ENCODE results near the gene PDLIM5.
A peak's percentile ranks its signal among the peaks of the same experiment; 100 is the strongest.

The PDLIM5 gene

DNA sequence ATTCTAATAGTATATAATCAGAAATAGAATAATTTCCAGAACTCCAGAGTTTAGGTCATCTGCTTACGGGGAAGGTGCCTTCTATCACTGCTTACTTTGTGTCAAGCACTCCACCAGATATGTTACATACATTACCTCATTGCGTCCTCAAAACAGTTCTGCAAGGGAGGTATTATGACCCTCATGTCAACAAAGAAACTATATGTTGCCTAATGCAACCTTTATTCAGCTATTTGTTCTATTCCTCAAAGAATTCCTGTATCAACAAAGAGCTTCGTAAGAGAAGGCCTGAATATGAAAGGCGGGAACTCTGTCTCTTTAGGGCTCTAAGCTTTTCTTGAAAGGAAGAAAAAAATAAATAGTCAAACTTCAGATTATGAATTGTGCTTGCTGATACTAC, 114.7 kb downstream of the PDLIM5 start:
- DNase-seq: no peak

DNA sequence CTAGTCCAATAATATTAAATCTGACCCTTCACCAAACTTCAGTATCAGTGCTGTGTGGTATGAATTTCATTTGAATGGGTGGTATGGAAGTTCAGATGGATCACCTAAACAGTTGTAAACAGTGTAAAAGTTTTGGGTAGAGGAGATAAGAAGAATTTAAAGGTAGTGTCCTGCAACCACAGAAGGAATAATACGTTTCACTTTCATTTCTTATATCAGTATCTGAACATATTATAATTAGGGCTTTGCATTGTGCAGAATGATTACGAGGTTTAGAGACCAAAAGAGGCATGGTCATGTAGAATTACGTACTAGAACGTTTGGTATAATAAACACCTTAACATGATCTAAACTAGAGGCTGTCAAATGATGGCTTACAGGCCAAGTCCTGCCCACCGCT, 116.1 kb downstream of the PDLIM5 start:
- DNase-seq: no peak

DNA sequence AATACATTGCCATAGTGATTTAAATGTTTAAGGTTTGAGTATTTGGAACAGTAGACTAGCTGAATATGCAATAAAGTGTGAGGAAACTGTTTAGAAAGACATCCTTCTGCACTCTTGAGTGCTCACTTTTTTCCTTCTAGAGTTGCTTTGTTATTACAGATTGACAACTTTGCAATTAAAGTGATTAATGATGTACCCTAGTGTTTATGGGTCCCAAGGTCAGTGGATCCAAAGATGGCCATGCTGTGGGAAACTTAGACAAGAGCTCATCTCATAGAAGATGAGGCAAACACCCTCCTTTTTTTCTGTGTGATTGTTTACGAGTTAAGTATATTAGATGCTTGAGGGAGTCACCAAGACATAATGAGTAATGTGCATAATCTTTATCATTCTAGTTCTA, 118.8 kb downstream of the PDLIM5 start:
- DNase-seq: no peak

DNA sequence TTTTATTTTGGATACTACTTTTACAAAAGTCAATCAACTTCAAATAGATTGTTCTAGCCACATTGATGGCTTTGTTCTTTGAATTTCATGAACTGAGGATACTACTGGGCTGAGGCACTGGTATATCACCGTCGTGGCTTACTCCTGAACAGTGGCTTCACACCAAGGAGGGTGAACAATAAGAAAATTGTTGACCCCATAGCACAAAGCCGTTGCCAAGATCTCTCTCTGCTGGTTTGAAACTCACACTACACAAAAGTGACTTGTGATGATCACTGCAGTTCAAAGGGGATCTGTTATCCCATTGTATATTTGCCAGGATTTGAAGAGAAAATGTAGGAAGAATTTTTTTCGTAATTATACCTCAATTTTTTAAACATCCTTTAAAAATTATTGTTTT, 119.6 kb downstream of the PDLIM5 start:
- no peak for DNase-seq

DNA sequence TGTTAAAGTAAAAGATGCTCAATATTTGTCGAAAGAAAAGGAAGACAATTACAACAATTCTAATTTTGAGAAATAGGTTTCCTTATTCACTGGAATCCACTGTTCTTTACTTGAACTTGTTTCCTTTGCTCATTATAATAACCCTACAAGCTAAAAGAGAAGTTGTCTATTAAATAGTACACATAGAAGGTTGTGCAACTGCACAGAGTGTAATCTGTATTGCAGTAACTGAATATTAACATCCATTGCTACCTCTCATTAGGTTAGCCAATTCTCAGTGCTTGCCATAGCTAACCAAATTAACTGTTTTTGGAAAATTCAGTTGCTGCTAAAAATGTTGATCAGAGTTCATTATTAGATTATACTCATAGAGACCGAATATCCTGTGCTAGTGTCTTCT, 120.0 kb downstream of the PDLIM5 start:
- no peak for DNase-seq

DNA sequence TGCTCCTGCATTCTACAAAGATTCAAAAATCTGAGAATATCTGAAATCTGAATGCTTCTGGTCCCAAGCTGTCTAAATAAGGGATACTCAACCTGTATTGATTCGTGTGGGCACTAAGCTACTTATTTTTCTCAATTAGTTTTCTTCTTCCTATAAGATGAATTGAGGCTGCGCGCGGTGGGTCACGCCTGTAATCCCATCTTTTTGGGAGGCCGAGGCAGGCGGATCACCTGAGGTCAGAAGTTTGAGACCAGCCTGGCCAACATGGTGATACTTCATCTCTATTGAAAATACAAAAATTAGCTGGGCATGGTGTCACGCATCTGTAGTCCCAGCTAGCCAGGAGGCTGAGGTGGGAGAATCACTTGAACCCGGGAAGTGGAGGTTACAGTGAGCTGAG, 122.3 kb downstream of the PDLIM5 start:
- DNase-seq: no peak

DNA sequence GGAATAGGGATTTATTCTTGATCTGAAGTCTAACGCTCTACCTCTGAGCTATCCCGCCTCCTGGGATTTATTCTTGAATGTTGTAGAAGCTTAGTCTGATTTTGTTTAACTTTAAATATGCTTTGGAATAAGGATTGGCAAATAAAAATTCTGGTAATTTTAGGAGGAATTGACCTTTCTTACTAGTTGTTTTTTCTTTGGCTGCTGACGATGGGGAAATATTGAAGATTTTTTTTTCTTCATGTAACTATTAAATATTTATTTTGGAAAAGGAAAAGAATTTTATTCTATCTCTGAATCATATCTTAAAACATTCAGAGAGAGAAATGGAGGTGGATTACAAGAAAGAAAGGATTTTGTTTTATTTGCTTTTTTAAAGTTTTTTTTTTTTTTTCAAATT, 122.9 kb downstream of the PDLIM5 start:
- DNase-seq: no peak

DNA sequence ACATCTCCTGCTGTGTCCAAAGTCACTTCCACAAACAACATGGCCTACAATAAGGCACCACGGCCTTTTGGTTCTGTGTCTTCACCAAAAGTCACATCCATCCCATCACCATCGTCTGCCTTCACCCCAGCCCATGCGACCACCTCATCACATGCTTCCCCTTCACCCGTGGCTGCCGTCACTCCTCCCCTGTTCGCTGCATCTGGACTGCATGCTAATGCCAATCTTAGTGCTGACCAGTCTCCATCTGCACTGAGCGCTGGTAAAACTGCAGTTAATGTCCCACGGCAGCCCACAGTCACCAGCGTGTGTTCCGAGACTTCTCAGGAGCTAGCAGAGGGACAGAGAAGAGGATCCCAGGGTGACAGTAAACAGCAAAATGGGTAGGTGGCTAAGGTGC, 123.9 kb downstream of the PDLIM5 start:
- DNase-seq: no peak

DNA sequence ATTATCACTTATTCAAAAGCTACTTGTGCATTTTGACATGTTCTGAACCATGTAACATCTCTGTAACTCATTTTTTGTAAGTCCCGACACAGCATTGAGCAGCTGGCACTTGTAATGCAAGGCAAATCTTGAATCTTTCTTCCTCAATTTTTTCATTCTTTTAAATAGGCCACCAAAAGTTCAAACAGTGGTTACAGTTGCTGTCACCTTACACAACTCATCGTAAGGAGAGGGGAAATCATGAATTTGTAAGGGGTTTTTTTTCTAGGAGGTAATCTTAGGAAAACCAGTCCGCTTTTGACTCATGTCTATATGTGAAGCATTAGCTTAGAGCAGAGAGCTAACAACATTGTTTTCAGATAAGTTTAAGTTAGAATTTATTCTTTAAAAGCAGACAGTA, 124.5 kb downstream of the PDLIM5 start:
- DNase-seq: no peak

DNA sequence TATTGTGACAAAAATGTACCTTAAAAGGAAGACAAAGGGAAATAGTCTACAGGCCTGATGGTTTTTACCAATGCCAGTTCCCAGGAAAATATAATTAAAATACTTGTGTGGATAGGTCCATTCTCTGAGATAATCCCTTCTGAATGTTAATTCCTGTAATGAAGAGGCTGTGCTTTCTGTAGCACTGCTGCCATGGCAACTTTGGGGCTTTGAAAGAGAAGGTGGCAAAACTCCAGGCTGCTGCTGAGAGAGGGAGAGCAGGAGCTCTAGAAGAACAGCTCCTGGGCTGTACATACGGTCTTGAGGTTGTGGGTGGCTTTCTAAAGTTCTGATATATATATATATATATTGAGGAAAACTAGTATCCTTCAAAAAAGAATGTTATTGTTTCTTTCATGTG, 125.4 kb downstream of the PDLIM5 start:
- no peak for DNase-seq

DNA sequence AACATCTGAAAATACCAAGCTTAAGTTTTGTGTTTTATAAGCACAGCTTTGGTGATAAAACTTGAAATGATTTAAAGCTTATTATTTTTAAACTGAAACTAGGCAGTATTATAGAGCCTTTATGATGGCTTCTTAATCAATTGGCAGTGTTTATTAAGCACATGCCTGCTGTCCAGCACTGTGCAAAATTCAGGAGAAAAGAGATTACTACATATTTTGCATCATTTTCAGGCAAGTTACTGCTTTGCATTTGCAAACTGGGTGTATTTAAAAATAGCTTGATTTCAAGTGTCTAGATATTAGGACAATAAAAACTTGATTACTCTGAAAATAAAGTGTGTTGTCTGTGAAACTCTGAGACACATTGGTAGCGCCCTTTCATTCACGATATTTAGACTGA, 126.5 kb downstream of the PDLIM5 start:
- no peak for DNase-seq

DNA sequence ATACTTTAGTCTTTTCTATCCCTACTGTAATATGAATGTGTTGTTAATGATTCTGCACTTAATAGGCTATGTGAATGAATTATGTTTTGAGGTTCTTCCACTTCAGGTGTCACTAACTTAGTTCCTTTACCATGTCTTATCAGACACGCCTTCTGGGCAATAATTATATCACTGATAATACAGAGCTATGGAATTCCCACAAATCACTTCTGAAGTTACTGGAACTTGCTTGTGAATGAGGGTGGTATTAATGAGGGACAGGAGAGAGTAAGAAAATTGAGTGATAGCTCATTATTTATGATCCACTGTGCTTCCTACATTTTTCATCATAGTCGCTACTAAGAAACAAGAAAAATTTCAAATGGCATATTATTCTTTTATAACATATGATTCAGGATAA, 130.0 kb downstream of the PDLIM5 start:
- no peak for DNase-seq

DNA sequence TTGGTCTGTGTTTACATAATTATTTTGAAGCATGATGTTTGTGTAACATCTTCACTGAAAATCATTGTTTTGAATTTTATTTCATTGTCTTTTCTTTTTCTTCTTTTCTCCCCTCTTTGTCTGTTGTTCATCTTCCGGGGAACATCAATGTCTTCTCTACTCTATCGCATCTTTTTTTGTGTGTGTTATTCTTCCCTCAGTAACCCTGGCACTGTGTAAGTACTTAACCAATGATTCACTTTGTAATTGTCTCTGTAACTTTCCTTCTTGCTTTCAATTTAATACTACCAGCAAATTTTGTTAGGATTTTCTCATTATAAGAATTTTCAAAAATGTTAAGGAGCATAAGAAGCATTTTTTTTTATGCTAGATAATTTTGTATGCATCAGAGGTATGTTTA, 130.8 kb downstream of the PDLIM5 start:
- no peak for DNase-seq

DNA sequence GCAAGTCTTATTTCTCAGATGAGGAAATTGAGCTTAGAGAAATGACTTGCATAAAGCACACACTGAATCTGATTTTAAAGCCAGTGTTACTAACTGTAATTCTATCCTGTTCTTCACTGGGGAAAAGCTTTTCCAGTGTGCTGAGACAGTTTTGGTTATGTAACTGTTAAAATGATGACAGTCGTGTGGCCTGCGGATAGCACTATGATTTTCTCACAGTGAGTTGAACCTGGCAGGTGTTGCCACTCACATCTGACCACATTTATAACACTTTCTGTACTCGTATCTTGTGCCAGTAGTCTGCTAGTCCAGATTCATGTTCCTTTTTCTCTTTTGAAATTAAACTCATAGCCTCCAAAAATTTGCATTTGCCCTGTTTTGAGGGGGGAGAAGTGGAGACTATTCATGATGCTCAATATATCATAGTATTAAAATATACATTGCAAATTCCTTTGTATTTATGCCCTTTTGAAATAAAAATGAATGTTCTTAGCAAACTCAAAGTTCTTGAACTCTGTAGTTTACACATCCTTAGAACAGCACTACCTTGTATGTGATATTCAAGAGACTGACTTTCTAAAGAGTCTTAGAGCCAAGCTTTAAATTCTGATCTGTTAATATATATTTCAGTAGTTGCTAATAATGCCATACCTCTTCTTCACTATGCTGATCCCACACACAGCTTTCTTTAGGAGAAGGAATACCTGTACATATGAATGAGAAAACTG, 132.3 kb downstream of the PDLIM5 start:
- DNase-seq: no peak

DNA sequence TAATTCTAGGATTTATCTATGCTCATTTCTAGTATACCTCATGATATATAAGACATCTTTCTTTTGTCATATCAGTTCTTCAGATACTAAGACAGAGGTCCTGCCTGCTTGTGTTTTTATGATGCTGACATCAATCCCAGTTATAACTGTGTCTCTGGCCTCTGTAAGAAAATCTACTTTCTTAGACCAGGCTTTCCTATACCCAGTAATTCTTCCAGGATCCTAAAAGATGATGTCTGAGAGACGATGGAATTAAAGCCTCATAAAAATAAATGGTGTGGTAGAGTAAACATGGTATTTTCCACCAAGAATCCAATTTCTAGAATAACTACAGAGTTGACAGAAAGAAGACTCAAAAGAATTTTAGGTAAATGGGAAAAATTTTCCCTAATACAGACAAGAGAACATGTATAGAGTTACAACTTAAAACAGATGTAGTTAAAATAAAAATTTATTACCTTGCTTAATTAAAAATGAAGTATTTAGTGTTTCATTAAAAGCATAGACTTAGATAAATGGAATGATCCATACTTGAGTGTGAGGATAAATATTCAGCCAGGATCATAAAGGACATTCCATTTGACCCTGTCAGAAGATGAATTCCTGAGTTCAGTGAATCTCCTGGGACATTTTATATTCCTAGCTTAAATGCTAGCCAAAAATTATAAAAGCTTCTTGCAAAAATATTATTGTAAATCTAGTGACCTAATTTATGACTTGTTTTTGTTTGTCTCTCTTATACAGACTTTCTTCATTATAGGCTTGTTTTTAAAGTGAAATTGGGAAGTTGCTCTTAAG, 137.4 kb downstream of the PDLIM5 start:
- no peak for DNase-seq

DNA sequence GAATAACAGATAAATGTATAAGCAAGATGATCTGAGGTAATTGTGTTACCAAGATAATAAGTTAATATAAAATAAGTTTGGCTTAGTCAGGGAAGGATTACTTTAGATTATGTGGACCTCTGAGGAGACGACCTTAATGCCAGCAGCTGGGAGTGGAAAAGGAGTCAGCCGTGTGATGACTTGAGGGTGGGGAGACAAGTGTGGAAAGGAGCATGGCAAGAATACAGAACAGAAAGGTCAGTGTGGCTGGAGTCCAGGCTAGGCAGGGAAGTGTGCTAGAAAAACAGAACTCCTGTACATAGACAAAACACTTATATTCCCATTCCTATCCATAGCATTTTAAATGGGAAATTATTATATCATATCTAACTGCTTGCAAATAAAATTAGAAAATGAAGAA, 138.8 kb downstream of the PDLIM5 start:
- no peak for DNase-seq

DNA sequence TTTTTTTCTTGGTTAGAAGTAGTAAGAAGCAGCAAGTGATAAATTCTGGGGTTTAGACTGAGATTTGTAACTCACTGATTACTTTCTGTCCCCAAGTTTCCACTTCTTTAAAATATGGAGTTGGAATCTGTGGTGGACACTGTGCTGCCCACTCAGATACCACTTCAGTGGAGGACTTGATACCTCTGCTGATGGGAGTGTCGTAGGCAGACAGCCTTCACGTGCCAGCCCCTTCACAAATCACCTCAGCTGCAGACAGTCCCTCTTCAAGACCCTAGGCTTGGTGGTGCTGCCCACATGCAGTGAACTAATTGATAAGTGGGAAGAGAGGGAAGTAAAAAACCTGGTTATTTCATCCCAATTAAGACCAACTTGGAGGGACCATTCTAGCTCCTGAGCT, 139.5 kb downstream of the PDLIM5 start:
- DNase-seq: no peak

DNA sequence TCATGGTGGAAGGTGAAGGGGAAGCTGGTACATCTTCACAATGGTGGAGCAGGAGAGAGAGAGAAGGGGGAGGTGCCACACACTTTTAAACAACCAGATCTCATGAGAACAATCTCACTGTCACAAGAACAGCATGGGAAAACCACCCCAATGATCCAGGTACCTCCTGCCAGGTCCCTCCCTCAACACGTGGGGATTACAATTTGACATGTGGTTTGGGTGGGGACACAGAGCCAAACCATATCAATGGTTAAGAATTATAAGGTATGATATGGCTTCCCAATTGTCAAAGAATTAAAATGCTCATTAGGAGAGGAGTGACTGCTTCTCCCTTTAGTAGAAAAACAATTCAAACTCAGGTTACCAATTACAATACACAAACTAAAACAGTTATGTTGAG, 143.3 kb downstream of the PDLIM5 start:
- DNase-seq: no peak

DNA sequence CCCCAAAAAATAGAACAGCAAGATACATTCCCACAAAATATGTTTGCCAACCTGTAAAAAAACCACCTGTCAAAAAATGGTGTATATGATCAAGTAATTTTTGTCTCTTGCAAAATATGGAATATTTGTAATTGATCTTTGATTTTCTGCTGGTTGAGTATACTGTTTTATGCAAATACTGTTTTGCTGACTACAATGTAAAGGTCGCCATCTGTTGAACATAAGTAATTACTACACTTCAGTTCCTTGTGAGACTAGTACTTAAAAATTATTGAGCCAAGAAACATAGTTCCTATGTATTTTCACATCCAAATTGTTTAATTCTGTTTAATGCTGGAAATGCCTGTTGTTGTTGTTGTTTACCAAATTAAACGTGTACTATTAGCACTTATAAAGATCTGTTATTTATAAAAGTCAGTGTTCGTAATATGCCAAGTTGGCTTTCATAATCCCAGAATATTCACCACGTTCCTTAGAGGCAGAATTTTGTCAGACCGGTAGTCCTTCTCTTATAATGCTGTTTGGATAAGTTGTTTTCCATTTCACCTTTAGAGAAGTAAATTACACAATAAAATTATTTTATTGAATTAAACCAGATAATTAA, 144.2 kb downstream of the PDLIM5 start:
- peak; percentile 43 for DNase-seq

DNA sequence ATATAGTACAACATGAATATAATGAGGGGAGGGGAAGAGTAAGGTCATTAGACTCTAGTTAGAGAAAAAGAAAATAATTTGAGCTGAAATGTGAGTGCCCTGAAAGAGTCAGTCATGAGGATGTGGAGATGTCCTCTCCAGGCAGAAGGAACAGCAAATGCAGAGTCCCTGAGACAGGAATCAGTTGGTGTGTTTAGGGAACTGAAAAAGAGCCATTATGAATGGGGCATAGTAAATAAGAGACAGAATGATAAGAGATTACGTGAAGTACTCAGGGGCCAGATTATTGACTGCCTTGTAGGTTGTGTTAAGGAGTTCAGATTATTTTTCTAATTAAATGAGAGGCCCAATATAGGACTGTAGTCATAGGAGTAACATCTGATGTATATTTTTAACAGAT, 147.0 kb downstream of the PDLIM5 start:
- DNase-seq: no peak

DNA sequence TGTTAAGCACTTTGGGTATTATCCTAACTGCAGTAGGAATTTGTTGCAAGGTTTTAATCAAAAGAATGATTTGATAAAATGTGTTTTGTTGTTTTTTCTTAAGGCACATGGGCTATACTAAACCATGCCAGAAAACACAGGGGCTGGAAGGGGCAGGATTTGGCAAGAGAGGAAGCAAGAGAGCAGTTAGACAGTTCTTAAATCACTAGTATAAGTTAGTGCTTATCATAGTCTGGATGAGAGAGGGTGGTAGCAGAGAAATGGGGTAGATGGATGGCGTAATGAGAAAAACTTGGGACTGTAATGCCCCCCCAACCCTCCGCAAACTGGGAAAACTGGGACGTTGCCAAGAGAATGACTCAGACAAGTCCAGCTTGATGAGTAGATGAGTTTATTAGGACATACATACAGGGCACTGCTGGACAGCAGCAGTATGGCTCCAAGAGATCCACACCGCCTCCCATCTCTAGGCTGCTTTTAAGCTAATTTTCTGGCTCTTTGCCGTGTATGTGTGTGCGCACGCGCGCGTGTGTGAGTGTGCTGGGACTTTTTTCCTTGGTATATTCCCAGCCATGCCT, 151.5 kb downstream of the PDLIM5 start:
- no peak for DNase-seq

DNA sequence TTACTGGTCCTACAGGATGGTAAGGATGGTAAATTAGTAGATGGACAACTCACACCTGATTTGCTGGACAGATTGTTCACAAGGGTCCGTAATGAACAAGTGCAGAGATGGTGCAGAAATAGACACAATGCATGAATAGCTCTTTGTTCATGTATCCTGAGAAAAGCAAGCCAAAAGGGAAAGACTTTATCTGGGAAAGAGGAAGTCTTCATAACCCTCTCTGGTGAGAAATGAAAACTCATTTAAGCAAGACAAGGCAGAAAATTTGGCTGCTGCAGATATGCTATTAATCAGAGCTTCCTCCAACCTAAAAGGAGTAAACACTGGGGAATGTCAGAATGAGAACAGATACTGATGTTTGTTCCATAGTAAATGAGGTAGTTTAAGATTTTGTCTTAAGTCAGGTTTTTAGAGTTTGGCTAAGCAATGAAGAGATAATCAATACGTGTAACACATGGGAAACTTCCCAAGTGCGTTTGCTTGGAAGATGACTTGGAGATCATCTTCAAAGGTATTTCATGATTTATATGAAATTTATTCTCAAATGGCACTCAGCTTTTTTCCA, 153.6 kb downstream of the PDLIM5 start:
- DNase-seq: no peak

DNA sequence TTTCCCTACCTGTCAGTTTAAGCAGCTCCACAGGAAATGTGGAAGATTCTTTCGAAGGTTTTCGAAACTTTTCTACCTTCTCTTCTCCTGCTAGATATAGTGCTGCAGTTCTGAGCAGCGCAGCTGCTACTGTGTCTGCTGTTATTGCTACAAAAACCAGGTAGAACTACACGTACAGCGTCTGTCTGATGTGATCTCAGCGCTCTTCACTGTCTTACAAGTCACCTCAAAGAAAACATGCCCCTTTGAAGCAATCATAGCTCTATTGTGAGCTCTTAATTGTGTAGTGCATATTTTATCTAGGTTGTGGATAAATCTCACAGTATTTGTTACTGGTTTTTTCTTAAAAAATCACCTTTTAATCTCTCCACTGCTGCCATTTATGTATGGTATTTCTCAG, 158.4 kb downstream of the PDLIM5 start:
- DNase-seq: no peak

DNA sequence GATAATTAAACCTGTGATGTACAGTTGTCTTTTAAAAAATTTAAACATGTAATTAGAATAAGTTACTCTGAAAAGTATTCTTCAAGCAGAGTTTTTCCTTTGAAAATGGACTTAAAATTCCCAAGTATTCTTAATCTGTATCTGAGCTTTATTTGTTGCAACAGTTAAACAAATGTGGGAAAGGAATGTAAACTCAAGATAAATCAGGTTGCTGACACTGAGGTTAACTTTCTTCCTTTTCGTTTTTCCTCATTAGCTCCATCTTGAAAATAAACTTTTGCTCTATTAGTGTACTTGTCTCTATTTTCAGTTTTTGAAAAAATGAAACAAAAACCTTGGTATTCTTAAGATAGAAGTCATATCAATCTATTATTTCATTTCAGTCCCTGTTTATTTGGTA, 161.5 kb downstream of the PDLIM5 start:
- no peak for DNase-seq

Data from activated CD4-positive, alpha-beta T cell treated with anti-CD3 and anti-CD28 coated beads, Interleukin-2, Interleukin-6, amounts not matched to agents 100 ng/mL and 50 ng/mL, durations not matched to agents 16 hours and 8 hours (primary cell).